Inferior parietal cortex (tissue), 1 donor: Measurements from ENCODE around the gene SLC17A1.
A peak's percentile ranks its signal among the peaks of the same experiment; 100 is the strongest.

Experiments used
- DNase-seq: peaks from one replicate; pipeline ENCODE4 v3.0.0-alpha.2; 2016; ENCODE audit errors: extremely low spot score

Gene SLC17A1, protein sequence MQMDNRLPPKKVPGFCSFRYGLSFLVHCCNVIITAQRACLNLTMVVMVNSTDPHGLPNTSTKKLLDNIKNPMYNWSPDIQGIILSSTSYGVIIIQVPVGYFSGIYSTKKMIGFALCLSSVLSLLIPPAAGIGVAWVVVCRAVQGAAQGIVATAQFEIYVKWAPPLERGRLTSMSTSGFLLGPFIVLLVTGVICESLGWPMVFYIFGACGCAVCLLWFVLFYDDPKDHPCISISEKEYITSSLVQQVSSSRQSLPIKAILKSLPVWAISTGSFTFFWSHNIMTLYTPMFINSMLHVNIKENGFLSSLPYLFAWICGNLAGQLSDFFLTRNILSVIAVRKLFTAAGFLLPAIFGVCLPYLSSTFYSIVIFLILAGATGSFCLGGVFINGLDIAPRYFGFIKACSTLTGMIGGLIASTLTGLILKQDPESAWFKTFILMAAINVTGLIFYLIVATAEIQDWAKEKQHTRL

DNA sequence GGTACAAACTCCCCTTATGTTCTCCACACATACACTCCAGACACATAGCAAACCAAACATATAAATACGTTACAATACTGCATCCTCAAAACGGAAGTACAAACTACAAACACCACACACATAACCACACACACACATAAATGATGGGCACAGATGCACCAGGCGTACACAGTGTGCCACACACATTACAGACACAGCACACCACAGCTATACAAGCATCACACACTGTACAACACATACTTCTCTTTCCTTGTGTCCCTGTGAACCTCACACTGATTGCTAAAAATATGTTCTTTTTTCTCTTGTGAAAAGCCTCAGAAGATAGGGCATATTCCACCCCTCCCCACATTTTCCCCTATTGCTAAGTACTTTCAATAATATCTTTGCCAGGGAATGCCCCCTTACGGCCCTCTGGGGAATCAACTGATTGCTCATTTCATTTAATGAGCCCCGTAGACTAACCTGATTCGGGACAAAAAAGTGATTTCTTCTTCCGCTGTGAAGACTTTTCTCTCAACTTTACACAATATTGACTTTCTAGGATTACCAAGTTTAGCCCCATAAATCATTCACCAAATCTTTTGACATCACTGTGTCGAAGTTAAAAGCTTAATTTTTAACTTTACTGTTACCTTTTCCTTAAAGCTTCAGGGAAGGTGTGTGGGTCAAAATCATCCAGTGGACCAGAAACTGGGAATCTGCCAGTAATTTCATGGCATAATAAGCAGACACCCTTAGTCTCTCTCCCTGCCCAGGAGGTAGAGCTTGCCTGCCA lies at the start of gene SLC17A1:
TSS of gene SLC17A1 (minus strand) at position 521 of the 775 bp plus-strand sequence. CDS start 1,495 bp downstream, outside the sequence.
- DNase-seq = no peak

DNA sequence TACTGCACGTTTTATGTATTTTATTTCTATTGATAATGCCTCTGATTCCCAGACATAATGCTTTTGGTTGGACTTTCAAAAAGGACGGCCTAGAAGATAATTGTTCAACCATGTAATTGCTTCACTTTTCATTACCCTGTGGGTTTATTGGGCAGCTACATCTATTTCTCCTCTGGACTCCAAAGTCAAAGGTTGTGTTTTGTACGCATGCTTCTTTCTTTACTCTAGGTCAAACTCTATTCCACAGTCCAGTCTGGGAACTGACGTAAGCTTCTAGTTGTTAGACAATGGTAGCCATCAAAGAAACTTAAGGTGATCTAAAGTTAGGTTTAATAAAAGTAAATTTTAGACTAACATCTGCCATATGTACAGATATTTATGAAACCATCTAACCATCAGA lies 48.7 kb upstream of the SLC17A1 start:
- no peak for DNase-seq

DNA sequence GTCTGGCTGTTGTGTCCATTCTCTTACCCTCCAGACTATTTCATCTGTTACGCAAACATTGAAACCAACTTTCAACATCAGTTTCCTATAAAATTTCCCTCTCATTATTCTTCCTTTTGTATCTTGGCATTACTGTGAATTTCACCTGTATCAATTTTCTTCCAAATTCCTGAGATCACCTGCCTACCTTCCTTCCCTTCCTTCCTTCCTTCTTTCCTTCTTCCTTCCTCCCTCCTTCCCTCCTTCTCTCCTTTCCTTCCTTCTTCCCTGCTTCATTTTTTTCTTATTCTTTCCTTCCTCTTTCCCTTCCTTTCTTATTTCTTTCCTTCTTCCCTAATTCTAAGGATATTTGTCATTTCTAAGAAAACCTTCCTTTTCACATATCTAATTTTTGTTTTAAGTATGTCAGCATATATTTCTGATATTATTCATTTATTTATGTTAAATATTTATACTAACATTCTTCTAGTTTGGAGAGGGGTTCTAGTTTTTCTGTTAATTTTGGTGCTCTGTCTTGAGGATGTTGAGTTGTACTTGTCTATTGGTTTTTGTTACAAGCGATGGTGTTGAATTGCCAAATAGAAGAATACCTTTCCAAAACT lies 47.0 kb upstream of the SLC17A1 start:
- no peak for DNase-seq

DNA sequence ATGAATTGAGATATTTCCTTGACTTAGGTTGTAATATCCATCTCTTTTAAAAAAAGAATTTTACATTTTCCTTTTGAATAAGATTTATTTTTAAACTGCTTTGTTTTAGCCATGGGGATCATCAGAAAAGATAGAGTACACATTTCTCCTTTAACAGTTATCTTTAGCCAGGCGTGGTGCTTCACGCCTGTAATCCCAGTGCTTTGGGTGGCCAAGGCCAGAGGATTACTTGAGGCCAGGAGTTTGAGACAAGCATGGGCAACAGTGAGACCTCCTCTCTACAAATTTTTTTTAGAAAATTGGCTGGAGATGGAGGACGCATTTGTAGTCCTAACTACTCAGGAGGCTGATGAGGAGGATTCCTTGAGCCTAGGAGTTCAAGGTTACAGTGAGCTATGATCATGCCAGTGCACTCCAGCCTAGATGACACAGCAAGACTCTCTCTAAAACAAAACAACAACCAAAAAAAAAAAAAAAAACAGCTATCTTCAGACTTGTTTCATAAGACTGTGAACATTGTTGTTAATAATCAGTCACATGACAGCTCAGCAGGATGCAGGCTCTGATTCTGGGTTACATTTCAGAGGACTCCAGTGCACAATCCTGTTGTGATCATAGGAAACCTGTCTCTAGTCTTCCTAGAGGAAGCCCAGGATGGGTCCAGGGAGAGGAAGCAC lies 44.2 kb upstream of the SLC17A1 start:
- no peak for DNase-seq

DNA sequence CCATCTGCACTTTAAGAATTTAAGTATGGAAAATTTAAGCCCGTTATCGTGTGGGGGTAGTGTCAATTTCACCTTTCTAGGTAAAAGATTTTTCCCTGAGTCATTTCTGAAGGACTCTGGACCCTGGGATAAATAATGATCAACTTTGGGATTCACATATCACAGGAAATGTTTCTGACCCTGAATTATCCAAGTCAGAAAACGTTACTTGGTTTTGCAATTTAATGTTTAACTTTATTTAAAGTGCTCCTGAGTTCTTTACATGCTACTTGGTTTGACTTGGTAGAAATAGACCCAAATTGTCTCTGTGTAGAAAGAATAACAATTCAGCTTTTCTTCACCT lies 43.7 kb upstream of the SLC17A1 start:
- no peak for DNase-seq

DNA sequence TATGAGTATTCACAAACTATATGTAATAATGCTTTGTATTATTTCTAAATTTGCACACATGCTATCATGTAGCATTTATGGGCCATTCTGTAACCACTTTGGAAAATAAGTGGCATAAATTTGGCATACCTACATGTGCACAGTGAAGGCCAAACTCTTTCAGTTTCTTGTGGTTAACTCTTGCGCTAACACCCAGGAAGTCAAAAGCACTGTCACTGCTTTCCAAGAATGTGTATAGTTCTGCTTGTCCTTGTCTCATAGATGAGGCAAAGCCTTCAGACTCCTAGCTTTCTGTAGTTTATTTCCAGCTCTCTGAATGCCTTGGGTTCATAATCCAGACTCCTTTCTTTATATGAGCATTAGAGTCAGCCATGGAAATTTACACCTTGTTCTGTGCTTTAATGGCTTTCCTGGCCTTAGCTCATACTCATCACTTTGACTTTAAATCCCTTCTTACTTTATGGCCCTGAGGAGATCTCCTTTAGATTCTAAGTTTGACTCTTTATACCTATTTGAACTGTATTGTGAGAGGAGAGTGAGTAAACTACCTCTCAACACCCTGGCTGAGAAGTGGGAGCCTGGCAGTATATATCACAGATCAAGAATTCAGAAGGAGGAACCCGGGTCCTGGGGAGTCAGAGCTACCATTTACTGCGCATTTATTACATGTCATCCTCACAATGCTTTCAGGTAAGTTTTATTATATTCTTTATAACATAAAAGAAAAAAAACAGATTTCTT lies 43.1 kb upstream of the SLC17A1 start:
- DNase-seq = no peak

DNA sequence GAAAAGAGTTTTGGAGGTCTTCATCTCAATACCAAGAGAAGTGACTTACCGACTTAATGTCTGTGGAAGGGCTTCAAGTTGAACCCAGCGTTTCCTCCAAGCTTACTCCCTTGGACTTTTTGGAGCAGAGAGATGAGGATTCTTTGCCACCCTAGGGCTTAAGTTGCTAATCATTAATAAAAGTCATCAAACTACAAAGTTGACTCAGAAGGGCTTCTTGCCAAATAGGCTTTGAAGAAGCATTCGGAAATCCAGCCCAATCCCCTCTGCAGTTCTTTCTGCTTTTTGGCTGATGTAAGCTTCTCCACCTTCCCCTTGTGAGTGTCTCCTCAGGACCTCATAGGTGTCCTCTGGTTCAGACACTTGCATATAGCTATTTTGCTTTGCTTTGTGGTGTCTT lies 42.3 kb upstream of the SLC17A1 start, which contains the start of gene SLC17A3:
TSS of gene SLC17A3 (minus strand) at position 126 of the 400 bp plus-strand sequence. CDS start 5,856 bp downstream, outside the sequence.
- DNase-seq = no peak

DNA sequence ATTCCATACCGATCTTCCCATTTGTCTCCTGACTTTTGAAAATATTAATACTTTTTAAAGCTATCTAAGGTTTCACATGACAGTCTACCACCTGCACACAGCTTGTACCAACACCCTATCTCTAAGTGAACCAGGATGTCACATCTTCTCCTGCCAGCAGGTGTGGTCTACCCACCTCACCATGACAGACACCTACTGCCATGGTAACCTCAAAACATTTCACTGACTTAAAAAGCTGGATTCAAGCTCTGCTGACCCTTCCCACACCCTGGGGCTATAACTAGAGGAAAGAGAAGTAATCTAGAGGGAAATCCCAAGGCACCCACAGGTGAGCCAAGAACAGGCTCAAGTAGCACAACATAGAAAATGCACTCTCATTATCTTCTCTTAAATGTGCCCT lies 41.0 kb upstream of the SLC17A1 start:
- no peak for DNase-seq

DNA sequence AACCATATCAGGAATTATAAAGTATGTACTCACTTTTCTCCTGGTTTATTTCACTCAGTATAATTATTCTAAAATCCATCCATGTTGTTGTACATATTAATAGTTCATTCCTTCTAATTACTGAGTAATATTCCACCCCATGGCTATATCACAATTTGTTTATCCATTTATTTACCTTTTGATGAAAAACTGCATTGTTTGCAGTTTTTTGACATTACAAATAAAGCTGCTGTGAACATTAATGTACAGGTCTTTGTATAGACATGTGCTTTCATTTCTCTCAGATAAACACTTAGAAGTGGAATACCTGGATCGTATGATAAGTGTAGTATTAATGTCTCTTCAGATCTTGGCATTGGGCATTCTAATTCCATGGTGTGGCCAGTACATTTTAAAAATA lies 38.0 kb upstream of the SLC17A1 start:
- DNase-seq = no peak

DNA sequence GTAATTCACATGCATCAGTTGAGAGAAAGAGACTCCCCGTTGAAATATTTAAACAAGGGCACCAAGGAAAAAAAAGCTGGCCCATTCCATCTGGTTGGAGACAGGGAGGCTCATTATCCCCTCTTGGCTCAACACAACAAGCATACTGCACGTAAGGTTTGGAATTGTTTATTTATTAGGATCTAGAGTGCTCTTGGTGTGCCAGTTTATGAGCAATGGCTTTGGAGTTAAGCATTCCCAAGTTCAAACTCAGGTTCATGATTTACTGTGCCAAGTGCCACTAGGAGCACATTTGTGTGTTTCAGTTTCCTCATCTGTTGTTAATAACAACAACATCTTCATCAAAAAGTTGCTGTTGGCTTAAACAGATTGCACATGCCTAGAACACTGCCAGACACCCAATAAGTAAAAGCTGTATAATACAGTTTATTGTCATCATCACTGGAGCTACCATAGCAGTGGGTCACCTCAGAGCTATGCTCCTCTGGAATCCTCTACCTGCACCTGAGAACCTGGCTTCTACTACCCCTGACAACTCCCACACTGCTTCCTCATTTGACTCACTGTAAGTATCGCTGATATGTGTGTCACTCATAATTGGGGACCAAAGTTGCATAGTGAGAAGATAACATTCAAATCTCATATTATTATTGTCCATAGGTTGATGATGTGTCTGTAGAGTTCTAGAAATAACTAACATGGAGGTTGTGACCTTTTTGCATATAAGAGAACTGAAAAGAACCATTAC lies 36.8 kb upstream of the SLC17A1 start:
- no peak for DNase-seq

DNA sequence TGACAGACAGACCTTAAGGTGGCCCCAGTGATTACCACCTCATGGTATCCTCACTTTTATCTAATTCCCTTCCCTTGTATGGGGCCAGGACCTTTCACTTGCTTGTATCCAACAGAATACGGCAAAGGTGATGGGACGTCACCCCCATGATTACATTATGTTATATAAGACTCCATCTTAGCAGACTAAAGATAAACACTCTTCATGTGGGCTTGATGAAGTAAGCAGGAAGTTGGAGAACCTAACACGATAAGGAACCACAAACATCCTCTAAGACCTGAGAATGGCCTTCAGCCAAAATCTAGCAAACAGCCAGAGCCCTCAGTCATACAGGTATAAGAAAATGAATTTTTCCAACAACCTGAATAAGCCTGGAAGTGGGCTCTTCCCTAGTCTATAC lies 34.2 kb upstream of the SLC17A1 start:
- DNase-seq = no peak

DNA sequence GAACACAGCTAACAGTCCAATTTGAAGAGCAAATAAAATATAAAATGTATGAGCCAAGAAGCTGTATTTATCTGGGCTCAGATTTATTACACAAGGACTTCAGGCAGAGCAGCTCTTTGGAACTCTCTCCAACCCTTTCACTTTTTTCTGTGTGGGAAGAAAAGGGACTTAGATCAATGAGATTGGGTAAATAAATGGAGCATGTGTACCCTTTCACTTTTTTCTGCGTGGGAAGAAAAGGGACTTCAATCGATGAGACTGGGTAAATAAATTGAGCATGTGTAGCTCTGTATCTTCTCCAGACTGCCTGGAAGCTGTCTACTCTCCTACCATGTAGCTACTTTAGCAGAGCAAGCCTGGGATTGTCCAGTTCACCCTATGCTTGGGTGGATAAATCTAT lies 31.5 kb upstream of the SLC17A1 start:
- DNase-seq = no peak

DNA sequence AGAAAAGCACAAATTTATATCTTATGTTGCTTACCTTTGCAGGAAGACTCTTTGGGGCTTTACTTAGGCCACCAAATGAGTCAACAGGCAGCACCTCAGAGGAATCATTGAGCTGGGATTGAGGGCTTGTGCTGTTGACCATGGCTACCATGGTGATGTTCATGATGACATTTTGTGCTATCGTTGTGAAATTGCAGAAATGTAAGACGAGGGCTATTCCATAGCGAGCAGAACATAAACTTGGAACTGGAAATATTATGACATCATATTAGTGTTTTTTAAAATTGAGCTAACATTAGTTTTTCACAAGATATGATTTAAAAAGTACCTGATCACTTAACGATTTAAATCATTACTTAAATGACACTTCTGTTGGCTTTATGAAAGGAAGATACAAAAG lies 30.3 kb upstream of the SLC17A1 start:
- DNase-seq = no peak

DNA sequence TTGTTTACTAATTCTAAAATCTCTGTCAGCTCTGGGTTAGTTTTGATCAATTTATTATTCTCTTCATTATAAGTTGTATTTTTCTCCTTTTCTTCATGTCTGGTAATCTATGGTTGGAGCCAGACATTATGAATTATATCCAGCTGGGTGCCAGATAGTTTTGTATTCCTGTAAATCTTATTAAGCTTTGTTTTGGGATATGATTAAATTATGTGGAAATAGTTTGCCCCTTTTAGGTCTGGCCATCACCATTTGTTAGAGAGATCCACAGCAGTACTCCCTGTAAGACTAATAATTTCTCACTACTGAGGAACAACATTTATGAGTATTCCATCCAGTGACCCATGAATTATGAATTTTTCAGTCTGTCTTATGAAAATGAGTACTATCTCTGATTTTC lies 20.9 kb upstream of the SLC17A1 start:
- no peak for DNase-seq

DNA sequence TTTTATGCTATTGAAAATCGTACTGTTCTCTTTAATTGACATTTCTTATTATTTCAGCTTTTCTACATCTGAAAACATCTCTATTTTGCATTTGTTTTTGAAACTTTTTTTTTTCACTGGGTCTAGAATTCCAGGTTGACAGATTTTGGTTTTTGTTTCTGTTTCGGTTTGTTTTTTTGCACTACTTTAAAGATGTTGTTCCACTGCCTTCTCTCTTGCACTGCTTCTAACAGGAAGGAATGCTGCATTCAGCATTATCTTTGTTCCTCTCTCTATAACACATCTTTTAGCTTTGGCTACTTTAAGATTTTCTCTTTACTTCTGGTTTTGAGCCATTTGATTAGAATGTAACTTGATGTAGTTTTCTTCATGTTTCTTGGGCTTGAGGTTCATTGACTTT lies 20.1 kb upstream of the SLC17A1 start:
- no peak for DNase-seq

DNA sequence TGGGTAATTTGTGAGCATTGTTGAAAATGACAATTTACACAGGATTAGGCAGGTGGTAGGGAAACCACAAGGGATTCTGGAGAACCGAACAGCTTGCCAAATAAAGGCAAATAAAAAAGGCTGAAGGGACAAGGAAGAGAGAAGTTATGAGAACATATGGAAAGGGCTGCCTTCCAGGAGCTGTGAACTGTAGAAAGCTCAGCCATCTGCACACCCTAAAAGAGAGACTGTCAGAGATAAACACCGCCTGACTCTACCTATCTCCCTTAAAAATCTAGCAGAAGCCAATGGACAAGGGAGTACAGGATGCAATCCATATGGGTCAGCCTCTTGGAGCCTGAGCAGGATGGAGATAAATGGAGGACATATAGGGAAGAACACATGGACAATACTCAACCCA lies 12.7 kb upstream of the SLC17A1 start:
- peak; percentile 15 for DNase-seq

DNA sequence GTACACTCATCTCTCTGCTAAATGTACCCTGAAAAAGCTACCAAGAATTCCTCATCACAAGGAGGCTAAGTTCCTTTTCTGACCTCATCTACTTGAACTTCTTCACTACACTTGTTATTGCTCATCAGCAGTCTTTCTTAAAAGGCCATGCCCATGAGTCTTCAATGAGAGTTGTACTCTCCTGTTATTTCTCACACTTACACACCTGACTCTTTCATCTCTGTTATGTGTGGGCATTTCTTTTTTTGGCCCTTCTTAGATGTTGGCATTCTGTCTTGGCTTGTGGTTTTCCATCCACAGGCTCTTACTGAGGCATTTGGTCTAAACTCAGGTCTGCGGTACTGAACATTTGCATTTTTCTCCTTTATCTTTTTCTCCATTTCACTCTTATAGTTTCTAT lies 10.7 kb upstream of the SLC17A1 start:
- no peak for DNase-seq

DNA sequence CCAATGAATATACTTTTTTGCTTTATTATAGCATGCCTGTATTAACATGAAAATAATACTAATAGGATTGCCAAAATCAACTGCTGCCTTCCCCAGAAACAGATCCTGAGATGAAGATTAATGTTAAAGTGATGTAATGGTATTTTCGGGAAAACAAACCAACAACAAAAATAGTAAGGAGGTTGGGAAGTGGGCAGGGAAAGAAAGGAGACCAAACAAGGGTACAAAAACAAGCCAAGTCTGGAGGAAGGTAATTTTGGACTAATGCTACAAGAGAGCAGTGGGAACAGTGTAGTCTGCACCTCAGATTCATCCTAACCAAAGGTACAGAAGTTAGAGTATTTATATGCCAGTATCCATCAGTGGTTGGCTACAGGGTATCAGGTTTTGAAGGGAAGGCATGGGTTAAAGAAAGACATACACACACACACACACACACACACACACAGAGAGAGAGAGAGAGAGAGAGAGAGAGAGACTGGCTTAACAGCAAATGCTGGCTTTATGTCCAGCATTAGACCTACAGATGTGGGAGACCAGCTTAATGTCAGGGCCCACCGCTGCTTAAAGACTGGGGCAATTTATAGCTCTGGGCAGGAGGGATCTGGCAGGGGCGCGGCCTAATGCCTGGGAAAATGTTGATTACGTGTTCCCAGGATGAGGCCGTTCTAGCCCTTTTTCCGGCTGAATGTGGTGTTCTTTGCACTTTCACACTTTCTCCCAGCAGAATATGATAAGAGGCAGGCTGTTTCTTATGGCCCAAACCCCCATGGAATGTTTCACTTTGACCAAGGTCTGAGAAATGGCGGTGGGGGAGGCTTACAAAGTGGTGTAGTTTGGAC lies 3.8 kb upstream of the SLC17A1 start:
- DNase-seq = no peak

DNA sequence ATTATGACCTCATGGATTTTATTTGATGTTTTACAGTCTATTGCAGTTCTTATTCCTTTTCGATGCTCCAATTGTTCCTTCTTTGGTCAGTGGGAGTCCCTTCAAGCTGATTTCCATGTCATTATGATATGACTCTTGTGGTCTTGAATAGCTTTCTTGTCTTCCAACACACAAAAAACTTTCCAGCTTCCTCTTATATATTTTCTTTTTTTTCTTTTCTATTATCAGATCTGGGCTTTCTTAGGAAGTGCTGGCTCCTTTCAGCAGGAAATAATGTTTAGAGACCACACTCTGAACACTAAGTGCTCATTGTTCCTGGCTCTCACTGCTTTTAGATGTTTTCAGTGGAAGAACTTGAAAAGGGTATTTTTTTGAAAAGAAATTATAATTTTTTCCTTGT lies 3.1 kb upstream of the SLC17A1 start:
- no peak for DNase-seq

DNA sequence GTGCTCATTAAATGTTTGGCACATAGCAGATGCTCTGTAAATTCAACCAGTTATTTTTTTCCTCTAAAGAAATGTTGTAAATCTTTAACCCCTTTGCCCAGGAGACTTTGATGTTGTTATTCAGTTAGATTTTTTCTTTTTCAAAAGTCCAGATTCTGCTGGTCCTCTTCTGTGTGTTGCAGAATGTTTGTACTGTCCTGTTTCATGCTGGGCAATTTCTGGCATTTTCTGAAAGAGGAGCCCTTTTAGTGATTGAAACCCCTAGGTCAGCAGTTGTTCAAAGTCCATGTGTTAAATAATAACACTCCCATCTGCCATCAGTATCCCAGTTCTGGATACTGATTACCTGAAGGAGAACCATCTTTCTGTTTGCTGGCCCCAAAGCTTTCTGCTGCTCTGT lies 1.3 kb upstream of the SLC17A1 start:
- no peak for DNase-seq
